NCI-H2107 (cell line): ENCODE results near the gene LARGE2.
A peak's percentile ranks its signal among the peaks of the same experiment; 100 is the strongest.
"Not testable (repeated sequence)": the region's sequence is repeated elsewhere in the genome, so short reads cannot be mapped to it uniquely, and the experiment has no call there.

Experiments used
- DNase-seq: peaks from one replicate; lab custom pipeline; 2025; lab: John Stamatoyannopoulos, UW

Gene LARGE2

DNA sequence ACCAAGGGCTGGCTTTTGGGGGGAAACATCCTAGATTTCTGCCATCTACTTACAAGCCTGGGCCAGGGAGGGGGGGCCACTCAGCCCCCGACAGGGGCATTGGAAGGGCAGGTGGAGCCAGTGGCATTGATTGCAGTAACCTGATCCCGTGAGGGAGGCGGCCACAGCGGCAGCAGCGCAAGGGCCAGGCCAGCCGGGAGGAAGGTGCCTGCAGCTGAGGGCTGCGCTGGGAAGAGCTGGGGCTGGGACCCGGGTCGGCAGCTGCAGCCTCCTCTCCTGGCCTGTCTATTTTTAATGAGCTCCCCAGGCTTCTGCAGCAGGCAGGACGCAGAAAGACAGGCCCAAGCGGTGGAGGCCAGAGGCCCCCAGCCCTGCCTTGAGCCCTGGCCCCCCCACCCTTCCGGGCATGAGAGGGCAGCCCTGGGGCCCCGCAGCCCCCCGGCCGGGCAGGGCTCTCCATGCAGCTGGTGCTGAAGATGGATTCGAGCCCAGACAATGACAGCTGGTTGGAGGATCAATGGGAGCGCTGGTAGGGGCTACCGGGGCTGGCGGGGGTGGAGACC, 26.0 kb upstream of the LARGE2 start:
- peak; percentile 75 for DNase-seq

- no peak for DNase-seq
These were observed 24.9 kb upstream of the LARGE2 start for GRCh38 chr11:45897556-45897955.

- no peak for DNase-seq
These were observed 23.4 kb upstream of the LARGE2 start for GRCh38 chr11:45899086-45899447.

DNA sequence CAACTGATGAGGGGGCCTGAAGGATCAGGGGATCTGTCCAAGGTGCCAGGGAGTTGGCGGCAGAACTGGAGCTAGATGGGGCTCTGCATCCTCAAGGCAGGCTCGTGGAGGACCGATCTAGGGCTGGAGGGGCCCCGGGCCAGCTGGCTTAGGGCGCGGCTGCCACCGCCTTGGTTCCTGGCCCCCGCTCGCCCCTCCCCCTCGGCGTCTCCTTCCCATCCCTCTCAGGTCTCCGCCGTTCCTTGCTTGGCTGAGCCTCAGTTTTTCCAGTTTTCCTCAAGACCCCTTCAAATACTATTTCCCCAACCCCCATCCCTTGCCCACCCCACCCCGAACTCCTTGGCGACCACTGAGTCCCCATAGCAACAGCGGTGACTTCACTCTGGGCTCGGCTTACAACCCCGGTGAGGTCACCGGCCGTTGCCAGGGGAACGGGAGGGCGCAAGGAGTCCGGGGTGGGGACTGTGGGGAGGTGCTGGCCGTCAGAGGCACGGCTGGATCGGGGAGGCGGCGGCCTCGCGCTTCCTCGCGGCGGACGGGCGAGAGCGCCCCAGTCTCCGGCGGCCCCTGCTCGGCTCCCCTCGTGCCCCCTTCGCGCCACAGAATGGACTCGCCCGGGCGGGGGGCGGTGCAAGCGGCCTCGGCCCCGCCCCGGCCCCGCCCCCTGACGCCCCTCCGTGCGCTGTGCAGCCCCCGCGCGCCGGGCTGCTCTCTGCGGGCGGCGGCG, 22.8 kb upstream of the LARGE2 start:
- peak; percentile 71 for DNase-seq

- not testable (repeated sequence) for DNase-seq
These were observed 22.2 kb upstream of the LARGE2 start for GRCh38 chr11:45900175-45900800.

DNA sequence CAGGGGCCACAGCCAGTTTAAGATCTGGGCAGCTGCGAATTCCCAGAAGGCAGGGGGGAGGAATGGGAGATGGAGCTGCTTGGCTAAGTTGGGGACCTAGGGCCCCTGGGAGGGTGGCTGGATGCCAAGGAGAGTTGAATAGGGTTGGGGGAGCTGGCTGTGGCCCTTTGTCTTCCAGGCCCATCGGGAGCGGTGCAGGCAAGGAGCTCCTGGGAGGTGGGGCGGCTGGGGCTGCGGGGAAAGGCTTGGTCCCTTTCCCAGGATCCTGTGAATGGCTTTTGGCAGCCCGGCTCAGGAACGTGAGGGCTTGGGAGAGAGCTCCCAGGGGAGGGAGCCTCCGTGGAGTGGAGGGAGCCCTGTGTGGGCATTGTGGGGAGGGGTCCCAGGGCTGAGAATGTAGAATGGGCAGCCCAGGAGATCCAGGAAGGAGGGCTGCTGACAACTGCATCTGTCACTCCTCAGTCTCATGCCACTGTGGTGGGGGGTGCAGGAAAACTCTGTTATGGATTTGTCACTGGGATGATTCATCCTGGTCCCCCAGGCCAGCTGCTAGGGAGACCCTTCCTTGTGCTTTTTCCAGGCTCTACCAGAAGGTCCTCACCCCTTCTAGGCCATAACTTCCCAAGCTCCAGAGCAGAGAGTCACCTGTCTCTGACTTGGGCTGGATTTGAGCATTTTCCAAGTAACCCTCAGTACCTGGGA, 21.4 kb upstream of the LARGE2 start:
- no peak for DNase-seq

DNA sequence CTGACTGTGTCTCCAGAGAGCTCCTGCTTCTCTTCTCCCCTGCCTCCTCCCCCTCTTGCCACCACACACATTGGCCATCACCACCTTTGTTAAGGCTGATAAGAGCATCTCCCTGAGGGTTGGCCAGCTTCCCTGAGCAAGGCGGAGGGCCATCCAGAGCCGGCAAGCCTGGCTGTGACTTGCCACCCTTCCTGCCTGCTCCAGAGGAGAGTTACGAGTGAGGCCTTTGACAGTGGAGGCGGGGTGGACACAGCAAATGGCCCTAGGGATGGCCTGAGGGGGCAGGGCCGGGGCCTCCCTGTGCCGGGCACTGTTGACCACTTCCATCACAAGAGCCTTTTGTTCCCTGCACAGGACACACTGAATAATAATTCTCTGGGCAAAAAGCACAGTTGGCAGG, 20.8 kb upstream of the LARGE2 start:
- DNase-seq, result no peak

DNA sequence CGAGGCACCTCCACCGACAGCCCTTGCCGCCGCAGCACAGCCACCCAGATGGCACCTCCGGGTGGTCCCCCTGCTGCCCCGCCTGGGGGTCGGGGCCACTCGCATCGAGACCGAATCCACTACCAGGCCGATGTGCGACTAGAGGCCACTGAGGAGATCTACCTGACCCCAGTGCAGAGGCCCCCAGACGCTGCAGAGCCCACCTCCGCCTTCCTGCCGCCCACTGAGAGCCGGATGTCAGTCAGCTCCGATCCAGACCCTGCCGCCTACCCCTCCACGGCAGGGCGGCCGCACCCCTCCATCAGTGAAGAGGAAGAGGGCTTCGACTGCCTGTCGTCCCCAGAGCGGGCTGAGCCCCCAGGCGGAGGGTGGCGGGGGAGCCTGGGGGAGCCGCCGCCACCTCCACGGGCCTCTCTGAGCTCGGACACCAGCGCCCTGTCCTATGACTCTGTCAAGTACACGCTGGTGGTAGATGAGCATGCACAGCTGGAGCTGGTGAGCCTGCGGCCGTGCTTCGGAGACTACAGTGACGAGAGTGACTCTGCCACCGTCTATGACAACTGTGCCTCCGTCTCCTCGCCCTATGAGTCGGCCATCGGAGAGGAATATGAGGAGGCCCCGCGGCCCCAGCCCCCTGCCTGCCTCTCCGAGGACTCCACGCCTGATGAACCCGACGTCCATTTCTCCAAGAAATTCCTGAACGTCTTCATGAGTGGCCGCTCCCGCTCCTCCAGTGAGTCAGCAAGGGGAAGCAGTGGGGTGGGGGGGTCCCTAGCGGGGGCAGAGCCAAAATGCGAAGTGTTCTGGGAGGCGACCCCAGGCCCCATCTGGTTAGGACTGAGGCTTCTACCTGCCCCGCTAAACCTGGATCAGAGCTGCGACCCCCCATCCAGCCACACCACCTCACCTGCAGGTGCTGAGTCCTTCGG, 19.7 kb upstream of the LARGE2 start:
- DNase-seq, result no peak

- DNase-seq, result no peak
These were observed 18.0 kb upstream of the LARGE2 start for GRCh38 chr11:45904309-45904915.

DNA sequence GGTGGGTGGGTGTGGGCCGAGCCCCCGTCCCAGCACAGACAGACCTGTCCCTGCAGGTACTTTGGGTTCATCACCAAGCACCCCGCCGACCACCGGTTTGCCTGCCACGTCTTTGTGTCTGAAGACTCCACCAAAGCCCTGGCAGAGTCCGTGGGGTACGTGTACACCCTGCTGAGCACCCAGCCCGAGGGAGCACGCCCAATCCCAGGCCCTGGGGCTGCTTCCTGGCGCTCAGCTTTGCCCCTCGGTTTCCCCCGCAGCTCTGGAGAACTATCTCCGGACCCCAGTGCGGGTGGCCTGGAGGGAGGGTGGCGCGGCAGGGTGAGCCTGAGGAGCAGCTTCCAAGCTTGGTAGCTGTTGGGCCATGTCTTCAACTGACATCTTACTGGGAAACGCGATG, 17.4 kb upstream of the LARGE2 start:
- DNase-seq, result no peak

DNA sequence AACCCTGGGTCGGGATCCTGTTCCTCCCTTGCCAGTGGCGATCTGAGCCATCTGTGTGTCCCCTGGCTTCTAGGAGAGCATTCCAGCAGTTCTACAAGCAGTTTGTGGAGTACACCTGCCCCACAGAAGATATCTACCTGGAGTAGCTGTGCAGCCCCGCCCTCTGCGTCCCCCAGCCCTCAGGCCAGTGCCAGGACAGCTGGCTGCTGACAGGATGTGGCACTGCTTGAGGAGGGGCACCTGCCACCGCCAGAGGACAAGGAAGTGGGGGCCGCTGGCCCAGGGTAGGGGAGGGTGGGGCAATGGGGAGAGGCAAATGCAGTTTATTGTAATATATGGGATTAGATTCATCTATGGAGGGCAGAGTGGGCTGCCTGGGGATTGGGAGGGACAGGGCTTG, 16.9 kb upstream of the LARGE2 start:
- DNase-seq, result not testable (repeated sequence)

GRCh38 chr11:45906096-45906682, 16.3 kb upstream of the LARGE2 start:
- DNase-seq, result no peak

DNA sequence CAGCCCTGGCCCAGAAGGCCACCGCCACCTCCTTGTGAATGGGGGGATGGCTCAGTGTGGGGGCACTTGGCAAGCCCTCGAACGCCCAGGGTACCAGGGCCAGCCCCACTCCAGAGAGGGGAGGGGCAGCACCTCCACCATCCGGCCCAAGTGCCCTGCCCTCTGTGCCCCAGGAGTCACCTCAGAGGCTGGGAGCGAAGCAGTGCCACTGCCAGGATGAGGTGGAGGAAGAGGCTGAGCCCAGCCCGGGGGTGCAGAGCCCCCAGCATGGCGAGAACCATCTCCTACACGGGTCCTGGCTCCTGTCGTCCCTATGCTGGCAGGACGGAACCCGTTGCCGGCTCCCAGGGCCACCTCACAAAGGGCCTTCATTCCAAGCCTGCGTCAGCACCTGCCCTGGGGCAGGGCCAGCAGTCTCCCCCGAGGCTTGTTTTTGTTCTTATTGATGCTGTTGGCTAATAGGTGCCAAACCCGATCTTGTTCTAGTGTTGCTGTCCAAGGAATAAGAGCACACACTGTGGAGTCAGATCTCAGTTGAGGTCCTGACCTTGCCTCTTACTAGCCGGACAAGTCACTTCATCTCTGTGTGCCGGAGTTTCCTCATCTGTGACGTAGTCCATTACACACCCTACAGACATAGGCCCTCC, 15.4 kb upstream of the LARGE2 start, which contains the start of gene FREY1:
FREY1 (minus strand) TSS at position 307 of the 647 bp plus-strand sequence; CDS start at position 281, 26 bp downstream.
- no peak for DNase-seq

GRCh38 chr11:45907911-45908370, 14.5 kb upstream of the LARGE2 start:
- no peak for DNase-seq

- no peak for DNase-seq
These were observed 12.6 kb upstream of the LARGE2 start for GRCh38 chr11:45909594-45910475.

GRCh38 chr11:45910623-45911022, 11.8 kb upstream of the LARGE2 start:
- DNase-seq, result no peak

DNA sequence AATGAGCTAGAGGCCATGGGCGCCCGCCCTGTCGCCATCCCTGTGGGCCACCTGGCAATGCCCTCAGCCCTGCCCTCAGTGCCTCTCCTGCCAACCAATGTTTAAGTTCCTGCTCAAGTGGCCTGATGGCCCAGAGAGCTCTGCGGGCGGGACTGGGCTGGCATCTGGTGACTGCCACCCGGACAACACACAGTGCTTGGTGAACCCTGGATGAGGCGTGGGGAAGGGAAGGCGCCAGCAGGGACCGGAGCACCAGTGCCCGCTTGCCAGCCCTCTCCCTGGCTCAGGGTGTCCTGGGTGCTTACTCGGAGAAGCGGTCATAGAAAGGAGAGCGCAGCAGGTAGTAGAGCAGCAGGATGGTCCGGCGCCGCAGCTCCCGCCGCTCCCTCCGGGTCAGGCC, 8.9 kb upstream of the LARGE2 start:
- DNase-seq, result no peak

DNA sequence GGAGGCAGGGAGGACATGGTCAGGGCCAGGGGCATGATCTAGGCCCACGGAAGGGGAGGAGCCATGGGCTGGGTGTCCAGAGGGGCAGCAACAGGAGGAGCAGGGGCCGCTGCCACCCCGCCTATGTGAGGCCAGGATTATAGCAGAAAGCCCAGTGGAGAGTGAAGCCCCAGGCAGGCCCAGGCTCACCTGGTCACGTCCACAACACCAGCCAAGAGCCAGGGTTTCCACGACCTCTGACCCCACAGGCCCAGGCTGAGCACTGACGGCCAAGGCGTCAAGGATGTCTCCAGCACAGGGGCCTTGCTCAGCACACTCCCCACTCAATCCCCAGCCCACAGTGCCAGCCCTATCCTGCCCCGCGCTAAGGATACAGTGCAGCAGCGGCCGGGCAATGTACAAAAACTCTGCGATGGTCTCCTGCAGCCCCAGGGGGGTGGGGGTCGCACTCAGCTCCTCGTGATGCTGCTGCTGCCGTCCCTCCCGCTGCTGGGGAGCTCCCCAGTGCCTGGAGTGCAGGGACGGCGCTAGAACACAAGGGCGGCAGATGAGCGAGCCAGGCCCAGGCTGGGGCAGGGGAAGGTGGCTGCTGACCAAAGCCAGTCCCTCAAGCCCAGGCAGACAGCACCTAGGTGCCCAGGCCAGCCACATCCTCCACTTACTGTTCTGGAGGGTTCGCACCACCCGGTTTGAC, 8.4 kb upstream of the LARGE2 start:
- no peak for DNase-seq

DNA sequence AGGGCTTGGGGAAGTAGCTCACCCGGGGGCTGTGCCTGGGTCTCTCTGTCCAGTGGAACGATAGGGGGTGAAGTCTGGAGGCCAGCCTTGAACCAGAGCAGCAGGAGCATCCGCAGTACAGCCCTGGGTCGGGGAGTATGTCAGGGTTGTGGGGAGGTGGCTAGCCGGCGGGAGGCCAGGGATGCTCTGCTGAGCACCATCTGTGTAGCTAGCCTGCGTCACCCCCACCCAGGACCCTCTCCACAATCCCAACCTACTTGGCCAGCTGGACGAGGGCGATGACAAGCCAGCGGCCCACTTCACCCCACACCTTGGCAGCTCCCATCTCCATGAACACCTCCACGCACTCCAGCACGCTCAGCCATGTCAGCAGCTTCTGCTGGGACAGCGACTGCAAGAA, 7.0 kb upstream of the LARGE2 start:
- DNase-seq, result no peak
